NCI-H510A (cell line): Measurements from ENCODE around the gene SASH1.
"Not testable (repeated sequence)": the region's sequence is repeated elsewhere in the genome, so short reads cannot be mapped to it uniquely, and the experiment has no call there.

Experiments used
- DNase-seq: peaks from one replicate; lab custom pipeline; 2025; lab: John Stamatoyannopoulos, UW

The SASH1 gene

GRCh38 chr6:148548749-148549140, 206.1 kb downstream of the SASH1 start:
- no peak for DNase-seq

DNA sequence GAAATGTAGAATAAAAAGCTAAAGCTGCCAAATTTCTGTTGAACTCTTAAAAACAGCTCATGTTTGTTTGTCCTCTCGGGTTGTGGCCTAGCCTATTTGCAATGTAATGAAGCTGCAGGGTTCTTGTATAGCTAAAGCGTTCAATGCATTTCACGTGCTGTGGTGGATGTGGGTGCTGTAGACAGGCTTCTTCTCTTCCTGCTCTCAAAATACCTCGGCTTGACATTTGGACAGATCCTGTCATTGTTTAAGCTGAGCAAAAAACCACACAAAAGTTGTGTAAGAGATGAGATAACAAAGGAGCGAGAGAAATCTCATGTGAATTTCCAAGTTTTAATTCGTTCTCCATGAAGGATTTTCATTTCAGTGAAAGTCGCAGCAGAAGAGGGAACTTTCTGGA, 207.9 kb downstream of the SASH1 start:
- no peak for DNase-seq

DNA sequence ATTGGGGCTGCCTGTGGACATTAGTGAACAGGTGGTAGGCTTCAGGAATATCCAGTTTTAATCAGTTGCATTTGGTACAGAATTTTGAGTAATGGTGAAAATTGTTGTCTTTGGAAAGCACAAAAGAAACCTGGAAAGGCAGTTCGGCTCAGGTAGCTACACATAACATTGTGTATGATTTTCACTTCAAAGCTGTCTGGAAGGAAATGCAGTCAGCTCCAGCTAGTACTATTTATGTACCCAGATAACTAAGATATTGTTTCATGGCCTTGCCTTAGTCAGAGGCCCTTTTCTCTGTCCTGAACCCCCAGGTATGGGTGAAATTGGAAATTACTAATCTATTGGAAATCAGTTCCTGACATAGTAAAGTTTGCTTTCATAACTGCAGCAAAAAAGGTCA, 208.6 kb downstream of the SASH1 start:
- no peak for DNase-seq

DNA sequence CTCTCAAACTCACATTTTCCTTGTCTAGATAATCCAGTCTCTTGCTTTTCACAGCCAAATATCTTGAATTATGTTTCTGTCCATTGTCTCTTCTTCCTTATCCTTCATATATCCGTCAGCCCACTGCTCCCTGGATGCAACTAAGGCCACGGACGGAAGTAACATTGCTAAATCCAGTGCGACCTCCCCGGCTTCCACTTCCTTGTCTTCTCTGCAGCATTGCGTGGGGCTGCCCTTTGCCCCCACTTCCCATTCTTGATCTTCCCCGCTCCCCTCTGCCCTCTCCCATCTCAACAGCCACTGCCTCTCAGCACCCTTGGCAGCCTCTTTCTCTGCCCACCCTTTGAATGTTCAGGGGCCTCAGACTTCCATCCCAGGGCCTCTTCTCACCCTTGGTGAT, 213.8 kb downstream of the SASH1 start:
- DNase-seq = no peak

GRCh38 chr6:148557796-148558321, 215.2 kb downstream of the SASH1 start:
- DNase-seq = no peak

- peak; percentile 45 for DNase-seq
Measured at GRCh38 chr6:148559848-148560433, 217.3 kb downstream of the SASH1 start.

DNA sequence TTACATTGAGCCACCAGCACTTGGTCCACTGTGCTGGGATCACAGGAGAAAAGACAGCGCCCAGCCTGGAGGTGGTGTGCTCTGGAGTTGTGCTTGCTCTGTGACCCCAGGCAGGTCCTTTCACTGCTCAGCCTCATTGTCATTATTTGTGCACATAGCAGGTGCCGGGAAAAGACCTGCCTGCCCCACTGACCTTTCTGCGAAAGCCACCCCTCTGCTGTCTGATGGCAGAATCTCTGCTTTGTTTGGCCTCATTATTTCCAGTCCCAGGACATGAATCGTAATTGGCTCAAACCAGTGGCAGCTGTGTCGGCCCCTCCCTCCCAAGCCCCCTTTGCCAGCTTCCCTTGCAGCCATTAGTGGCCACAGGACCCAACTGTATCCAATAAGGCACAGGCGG, 219.0 kb downstream of the SASH1 start:
- DNase-seq = no peak

- DNase-seq = no peak
Measured at GRCh38 chr6:148563066-148563465, 220.4 kb downstream of the SASH1 start.

DNA sequence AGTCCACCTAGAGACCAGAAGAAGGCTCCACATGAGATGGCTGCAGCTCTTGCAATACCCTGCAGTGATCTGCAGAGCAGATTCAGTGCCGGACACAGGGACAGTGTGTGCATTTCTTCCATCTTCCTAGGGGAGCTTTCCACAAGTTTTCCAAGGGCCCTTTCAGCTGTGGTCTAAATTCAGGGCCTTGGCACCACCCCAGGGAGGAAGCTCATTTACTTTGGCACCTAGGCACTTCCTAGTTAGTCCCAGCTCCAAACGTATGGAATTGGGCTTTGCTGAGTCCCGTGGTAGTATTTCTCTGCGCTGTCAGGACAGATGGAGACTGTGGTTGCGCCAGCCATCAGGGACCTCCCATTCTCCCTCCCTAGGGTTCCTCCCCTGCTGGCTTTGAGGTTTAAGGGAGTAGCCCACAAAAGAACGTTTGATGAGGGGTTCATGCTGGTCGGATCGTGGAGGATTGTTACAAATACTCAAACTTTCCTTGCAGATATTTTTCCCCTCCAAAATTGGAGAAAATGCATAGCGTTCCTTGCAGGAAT, 221.9 kb downstream of the SASH1 start:
- DNase-seq = no peak

DNA sequence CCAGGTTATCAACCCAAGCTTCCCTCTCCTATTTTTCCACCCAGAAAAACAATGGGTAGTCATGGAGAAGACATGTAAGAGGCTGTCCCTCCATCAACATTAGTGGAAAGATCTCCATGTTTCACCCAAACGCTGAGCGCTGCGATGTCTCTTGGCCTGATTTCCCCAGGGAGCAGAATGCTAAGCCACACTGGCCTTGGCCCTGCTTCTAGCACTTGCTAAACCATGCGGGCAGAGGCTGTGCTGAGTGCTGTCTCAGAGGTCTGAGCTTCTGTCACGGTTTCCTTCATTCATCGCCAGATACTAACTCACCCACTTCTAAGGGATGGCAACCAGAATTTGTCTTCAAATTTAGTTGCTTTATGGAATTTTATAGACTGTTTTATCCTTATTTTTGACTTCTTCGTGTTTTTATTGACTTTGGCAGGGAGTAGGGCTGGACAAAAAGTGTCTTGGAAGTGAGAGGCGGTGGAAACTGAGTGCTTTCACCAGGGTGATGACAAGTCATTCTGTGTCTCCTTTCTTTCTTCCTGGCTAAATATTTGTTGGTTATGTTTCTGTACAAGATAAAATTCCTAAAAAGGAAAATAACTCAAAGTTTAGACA, 222.8 kb downstream of the SASH1 start:
- DNase-seq = no peak

DNA sequence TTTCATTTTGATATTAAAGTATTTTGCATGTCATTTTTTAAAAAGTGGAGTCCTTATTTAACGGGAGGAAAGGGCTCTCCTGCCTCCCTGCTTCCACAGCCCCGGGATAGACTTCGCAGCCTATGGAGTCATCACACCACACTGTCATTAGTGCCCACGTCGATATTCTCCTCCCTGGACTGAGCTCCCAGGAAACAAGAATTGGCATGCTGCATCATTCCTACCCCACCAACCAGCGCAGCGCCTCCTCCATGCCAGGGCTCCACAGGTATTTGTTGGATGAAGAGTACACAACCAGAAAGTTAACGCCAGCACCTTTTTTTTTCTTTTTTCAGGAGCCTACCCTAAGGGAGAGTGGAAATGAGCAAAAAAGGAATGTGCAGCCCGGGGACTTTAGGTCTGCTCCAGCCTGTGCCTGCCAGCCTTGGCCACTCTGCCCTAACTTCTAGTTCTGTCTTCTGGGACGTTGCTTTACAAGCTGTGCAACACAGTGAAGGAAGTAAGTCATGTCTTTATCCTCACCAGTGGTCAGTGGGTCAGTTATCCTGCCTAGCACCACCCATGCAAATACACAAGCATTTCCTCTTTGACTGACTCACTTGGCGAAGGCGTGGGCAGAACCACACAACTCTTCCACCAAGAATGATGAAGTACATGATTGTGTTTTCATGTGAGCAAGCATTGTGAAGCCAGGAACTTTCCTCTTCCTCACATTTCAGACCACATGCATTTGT, 223.5 kb downstream of the SASH1 start:
- no peak for DNase-seq

DNA sequence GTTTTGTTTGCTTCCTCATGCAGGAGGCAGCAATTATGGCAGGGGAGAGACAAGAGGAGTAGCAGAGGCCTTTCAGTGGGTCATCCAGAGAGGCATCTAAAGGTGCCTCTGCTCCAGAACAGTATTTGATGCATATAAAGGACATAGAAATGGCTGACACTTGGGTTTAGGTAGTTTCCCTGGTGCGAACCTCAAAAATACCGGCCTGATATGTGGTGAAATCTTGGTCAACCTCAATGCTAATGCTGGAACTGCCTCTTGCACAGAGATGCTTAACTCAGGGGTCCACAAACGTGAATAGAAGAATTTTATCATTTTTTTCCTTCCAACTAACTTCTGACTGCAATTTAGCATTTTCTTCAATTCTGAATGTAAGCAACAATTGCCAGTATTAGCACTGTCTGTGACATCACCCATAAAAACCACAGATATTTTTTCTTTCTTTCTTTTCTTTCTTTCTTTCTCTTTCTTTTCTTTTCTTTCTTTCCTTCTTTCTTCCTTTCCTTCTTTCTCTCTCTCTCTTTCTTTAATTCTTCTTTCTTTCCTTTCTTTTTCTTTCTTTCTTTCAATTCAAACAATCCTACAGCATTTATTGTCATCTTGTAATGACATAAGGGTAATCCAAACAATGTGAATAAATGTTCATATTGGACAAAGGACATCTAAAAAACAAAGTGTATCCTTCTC, 224.2 kb downstream of the SASH1 start:
- no peak for DNase-seq

DNA sequence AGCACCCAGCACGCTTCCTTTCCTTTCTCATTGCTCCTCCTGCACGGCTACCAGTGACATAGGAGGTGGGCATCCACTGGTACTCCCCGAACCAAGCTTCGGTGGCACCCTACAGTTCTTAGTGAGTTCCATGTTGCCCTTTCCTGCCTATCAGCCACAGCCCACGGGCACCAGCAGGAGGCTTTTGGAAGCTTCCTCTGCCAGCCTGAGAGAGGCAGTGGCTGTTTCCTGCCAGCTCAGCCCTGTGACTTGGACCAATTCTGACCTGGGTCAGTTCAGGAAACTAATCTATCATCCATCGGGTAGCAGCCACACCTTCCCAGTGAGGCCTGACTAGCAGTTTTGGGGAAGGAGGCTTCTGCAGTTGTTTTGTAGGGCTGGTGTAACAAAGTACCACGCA, 227.8 kb downstream of the SASH1 start:
- DNase-seq = no peak

GRCh38 chr6:148572676-148573335, 230.2 kb downstream of the SASH1 start:
- no peak for DNase-seq

DNA sequence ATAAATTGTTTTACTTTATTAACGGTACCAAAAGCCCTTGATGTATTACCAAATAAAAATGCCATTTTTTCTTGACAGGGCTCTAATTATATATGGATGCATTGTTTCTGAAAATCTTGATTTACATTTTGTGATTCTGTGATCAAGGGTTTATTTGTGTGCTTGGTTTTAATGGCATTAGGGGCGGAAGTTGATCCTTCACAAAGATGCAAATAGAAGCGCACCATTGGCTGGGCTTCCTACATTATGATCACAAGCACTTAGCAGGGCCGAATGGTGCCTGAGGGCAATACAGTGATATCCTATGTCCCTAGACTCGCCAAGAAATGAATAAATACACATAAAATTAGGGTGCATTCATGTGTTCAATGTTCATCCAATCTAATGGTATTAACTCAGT, 231.3 kb downstream of the SASH1 start:
- DNase-seq = no peak

- peak; percentile 46 for DNase-seq
Measured at GRCh38 chr6:148577687-148578488, 235.2 kb downstream of the SASH1 start.

GRCh38 chr6:148578489-148578814, 235.8 kb downstream of the SASH1 start:
- no peak for DNase-seq

GRCh38 chr6:148578837-148579565, 236.4 kb downstream of the SASH1 start:
- DNase-seq = no peak

DNA sequence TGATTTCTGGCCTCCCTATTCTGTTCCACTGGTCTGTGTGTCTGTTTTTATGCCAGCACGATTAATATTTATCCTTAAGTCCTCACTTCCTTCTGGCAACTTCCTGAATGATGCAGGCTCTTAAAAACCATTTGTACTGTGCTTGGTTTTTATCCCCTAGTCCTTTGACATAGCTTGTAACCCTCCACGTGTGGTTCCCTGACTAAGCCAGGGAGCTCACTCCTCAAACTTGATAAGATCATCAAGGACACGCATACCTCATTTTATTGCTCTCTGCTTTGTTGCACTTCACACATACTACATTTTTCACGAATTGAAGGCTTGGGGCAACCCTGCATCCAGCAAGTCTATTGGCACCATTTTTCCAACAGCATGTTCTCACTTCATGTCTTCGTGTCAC, 237.8 kb downstream of the SASH1 start:
- no peak for DNase-seq

- no peak for DNase-seq
Measured at GRCh38 chr6:148583631-148584030, 241.0 kb downstream of the SASH1 start.

DNA sequence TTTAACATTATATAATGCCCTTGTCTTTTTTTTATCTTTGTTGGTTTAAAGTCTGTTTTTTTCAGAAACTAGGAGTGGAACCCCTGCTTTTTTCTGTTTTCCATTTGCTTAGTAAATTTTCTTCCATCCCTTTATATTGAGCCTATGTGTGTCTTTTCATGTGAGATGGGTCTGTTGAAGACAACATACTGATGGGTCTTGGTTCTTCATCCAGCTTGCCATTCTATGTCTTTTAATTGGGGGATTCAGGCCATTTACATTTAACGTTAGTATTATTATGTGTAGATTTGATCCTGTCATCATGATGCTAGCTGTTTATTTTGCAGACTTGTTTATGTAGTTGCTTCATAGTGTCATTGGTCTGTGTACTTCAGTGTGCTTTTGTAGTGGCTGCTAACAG, 243.0 kb downstream of the SASH1 start:
- DNase-seq = not testable (repeated sequence)
